ENCODE measurements around the gene KLHL21.

KLHL21 gene

GRCh38 chr1:6599141-6599975 is 3.3 kb downstream of the KLHL21 start:
- DNase-seq: no peak

DNA sequence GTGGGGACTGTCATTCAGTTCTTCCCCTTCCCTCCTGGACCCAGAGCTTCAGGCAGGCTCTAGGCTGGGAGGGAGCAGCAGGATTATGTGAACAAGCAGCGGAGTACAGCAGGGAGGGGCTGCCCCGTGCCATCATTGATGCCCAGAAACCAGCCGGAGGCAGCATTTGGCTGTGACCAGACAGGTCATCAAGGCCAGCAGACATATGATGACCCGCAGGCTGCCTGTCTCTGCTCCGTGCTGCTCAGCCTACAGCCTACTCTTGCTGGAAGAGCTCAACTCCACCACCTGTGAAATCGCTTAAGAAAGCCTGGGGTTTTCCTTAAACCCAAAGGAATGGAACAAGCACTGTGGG is 4.9 kb downstream of the KLHL21 start:
- DNase-seq: no peak

GRCh38 chr1:6596886-6597776 is 5.5 kb downstream of the KLHL21 start:
- DNase-seq: no peak

DNA sequence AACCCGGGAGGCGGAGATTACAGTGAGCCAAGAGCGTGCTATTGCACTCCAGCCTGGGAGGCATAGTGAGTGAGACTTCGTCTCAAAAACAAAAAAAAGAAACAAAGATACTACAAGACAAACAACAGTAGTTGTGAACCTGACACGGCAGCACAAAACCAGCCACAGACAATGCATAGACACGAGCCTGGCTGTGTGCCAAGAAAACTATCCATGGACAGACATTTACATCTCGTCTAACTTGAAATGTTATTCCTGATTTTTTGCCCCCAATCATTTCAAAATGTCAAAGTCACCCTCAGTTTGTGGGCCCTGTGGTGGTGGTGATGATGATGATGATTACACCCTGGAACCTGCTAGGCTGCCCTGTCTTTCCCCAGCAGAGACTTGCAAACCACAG is 6.3 kb downstream of the KLHL21 start:
- DNase-seq: no peak

DNA sequence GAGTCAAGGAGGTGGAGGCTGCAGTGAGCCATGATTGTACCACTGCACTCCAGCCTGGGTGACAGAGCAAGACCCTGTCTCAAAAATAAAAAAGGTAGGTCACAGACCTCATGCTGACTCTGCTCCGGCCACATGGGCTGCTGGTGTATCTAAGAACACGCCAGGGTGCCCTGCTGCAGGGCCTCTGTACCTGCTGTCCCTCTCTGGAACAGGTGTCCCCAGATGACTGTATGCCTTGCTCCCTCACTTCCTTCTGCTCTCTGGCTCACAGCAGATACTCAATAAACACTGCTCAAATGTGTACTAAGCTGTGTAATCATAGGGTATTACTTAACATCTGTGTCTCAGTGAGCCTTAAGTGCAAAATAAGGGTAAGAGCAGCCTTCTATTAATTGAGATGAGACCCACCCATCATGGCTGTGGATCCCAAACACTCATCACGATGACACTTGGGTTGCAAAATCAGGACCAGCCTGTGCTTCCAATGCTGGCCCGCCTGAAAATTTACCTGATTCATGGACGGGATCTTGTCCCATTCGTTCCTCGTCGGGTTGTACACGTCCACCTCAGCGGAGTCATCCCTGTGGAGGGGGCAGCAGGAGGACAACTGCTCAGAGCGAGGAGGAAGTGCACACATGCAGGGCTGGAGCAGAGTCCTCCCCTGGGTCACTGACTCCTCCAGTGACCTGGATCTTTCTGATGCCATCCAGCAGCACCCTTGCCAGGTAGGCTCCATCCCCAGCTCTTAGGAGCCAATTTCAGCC is 7.5 kb downstream of the KLHL21 start:
- DNase-seq: no peak

GRCh38 chr1:6593810-6594209 is 8.9 kb downstream of the KLHL21 start:
- no peak for DNase-seq

DNA sequence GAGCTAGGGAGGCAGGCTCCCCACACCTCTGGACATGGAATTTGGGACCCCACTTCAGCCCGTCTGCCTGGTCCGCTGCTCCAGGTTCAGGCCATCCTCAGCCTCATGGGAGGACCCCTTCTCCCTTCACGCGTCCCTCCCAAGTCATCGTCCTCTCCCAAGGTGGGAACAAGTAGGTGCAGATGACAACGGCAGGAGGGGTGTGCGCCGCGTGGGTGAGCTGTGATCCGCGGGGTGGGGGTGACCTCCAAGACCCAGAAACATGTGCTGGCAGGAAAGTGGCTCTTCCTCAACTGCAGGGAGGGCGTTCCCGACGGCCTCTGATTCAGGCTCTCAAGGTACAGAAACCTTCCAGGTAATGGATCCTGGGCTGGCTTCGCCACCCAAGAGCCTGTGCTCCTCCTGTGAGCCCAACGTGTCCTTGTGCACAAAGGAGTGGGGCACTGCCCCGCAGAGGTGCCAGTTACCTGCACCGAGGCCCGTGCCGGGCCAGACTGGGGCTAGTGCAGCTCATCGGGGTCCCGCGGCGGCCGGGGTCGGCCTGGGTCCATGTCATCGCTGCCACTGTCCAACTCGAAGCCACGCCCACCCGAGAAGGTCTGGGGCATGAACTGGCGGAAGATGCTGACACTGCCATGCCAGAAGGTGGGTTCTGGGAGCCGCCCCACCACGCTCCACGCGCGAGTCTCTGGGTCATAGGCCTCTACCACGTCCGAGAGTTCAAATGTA is 9.6 kb downstream of the KLHL21 start:
- no peak for DNase-seq

GRCh38 chr1:6592441-6592840 is 10.2 kb downstream of the KLHL21 start:
- DNase-seq: no peak

DNA sequence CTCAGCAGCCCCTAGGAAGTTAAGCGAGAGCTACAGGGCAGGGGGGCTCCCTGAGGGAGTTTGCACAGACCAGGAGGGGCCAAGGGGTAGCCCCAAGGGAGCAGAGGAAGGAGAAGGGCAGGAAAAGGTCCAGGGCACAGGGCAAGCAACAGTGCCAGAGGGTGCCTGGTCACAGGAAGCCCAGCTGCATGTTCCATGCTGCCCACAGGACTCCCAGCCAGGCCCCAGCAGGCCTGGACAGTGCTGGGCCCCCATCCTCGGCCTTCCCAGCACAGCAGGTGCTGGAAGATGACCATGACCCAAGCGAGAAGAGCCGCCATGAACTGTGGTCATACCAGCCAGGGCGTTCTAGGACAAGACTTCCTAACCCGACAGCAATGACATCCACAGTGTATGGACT is 11.0 kb downstream of the KLHL21 start:
- no peak for DNase-seq

DNA sequence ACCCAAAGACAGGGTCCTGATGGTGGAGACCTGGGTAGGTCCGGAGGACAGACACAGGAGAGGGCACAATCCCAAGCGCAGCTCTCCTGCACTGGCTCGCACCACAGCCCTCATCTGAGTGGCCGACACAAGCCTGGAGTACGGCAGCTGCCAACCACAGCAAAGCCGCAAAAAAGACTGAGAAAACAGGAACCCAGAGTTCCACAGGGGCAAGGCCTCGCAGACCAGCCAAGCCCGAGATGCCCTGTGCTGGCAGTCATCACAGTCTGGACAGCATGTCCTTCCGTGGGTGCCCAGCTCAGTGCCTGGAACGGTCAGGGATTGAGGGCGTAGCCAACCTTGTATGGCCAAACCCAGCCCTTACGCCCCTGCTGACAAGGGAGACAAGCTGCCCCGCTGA is 11.4 kb downstream of the KLHL21 start:
- no peak for DNase-seq

DNA sequence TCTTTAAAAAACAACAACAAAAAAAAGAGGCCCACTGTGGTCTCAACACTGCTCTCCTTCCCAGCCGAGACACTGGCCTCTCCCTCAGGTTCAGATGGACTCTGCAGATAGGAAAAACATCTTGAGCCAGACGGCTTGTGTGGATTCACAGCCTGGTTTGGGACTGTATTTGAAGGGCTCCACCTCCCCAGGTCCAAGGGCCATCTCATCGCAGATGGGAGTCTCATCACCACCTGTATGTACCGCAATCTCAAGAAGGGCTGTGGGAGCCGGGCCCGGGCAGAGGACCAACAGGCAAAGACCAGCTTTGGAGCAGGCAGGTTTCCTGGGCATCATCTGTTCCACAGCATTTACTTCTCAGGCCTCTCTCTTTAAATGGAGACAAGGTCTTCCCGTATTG is 12.6 kb downstream of the KLHL21 start:
- DNase-seq: no peak

GRCh38 chr1:6588893-6589520 is 13.7 kb downstream of the KLHL21 start:
- no peak for DNase-seq

DNA sequence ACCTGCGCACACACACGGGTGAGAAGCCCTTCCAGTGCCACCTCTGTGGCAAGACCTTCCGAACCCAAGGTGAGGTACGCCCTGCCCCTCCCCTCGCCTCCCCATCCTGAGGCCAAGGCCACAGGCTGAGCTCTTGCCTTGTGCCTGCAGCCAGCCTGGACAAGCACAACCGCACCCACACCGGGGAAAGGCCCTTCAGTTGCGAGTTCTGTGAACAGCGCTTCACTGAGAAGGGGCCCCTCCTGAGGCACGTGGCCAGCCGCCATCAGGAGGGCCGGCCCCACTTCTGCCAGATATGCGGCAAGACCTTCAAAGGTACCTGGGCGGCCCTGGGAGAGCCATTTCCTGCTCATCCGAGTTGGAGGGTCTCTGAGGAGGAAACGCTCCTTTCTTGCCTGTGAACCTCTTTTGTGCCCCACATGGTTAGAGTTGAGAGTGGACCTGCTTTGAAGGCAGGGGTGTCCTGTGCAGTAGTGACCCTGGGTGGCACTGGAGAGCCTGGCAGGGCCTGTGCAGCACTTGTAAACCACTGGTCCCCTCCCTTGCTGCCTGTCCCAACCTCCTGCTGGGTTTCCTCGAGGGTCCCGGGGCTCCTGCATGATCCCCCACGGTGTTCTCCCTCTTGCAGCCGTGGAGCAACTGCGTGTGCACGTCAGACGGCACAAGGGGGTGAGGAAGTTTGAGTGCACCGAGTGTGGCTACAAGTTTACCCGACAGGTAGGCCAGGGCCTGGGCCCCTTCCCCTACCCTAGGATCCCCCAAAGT is 14.4 kb downstream of the KLHL21 start:
- no peak for DNase-seq

DNA sequence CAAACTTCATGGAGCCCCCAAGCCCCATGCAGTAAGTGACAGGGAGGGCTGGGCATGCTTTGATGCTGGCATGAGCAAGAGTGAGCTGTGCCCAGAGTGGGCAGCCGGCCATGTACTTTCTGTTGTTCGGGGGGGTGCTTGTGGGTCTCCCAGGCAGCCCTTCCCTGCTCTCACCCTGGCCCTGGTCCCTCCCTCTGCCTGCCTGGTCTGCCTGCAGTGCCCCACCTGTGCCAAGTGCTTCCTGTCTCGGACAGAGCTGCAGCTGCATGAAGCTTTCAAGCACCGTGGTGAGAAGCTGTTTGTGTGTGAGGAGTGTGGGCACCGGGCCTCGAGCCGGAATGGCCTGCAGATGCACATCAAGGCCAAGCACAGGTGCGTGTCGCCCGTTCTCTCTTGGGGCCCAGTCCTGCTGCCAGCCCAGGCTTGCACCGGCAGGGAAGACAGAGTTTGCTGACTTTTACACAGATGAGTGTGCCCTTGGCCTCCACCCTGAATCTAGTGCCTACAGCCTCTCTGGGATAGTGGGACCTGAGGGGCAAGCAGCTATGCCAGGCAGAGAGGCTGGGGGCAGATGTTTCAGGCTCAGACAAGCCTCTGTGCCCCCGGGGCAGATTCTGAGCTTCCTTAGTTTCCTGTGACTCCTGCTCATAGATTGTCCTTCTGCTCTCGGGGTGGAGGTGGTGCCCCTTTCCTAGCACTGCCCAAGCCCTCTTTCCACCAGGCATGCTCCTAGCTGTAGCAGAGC is 15.2 kb downstream of the KLHL21 start:
- no peak for DNase-seq

DNA sequence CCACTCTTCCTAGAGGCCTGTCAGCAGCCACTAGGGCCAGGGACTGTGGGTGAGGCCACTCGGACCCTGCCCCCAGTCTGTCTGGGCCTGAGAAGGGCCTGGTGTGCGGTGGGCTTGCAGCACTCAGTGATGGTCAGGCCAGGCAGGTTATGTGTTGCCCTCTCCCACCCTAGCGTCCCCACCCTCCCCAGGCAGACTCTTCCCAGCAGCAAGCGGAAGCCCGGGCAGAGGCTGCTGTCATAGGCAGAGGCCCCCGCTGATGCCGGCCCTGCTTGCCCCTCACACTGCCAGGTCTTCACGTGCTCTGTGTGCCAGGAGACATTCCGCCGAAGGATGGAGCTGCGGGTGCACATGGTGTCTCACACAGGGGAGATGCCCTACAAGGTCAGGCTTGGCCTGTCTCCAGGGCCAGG is 16.3 kb downstream of the KLHL21 start:
- no peak for DNase-seq

DNA sequence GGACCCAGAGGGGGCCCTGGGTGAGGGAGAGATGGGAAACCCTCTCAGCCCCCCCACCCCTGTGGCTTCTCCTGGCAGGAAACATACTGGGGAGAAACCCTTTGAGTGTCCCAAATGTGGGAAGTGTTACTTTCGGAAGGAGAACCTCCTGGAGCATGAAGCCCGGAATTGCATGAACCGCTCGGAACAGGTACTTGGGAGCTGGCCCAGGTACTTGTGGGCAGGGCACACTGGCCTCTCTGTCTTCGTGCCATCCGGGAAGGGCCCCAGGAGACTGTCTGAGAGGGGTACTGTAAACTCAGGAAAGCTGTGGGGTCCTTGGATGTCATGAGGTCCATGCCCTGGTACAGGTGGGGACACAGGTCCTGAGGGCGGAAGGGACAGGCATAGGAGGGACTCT is 16.8 kb downstream of the KLHL21 start:
- no peak for DNase-seq

- DNase-seq: no peak
Measured at GRCh38 chr1:6585081-6585722, 17.5 kb downstream of the KLHL21 start.

GRCh38 chr1:6584126-6585080 is 18.3 kb downstream of the KLHL21 start:
- no peak for DNase-seq

- no peak for DNase-seq
Measured at GRCh38 chr1:6582370-6582769, 20.3 kb downstream of the KLHL21 start.

Measured in activated gamma-delta T cell (primary cell).